Heart right ventricle (tissue), 16 donors: ENCODE data around the gene MGAT5B. TPM values are rescaled to one million over a fixed set of nuclear protein-coding genes. Genes with fewer than 3 reads are reported as not detected.

Experiments used
- ATAC-seq, 8 donors: fragments of 200-7000 bp; cut with Tn5 transposase; one replicate each; pipeline ENCODE4 v1.9.1; 2020; ENCODE audit warnings: mild to moderate bottlenecking in 8 of 8, moderate library complexity in 8 of 8, moderate number of reproducible peaks in 1 of 8
- DNase-seq, 2 donors: peaks; one replicate each; pipeline ENCODE4 v3.0.0-alpha.2; 2020
- H3K27ac ChIP-seq, 10 donors: fragments of 200-600 bp; sonication (generic) in 2 of 10; one replicate each; pipeline versions ENCODE4 v1.5.0 to v1.8.0; 2020 to 2022; ENCODE audit warnings: mild to moderate bottlenecking in 3 of 10
- H3K27me3 ChIP-seq, 7 donors: fragments of 200-600 bp; one replicate each; pipeline ENCODE4 v1.8.0; 2021 to 2022; ENCODE audit warnings: mild to moderate bottlenecking in 2 of 7
- H3K36me3 ChIP-seq, 9 donors: fragments of 200-600 bp; sonication (generic) in 1 of 9; one replicate each; pipeline versions ENCODE4 v1.5.0 to v1.8.0; 2020 to 2022; ENCODE audit warnings: mild to moderate bottlenecking in 2 of 9
- H3K4me1 ChIP-seq, 9 donors: fragments of 200-600 bp; sonication (generic) in 1 of 9; one replicate each; pipeline versions ENCODE4 v1.5.0 to v1.8.0; 2020 to 2022; ENCODE audit warnings: mild to moderate bottlenecking in 4 of 9
- H3K4me3 ChIP-seq, 10 donors: fragments of 200-600 bp; sonication (generic) in 2 of 10; one replicate each; pipeline versions ENCODE4 v1.5.0 to v1.8.0; 2020 to 2022; ENCODE audit warnings: mild to moderate bottlenecking in 7 of 10, moderate library complexity in 2 of 10
- H3K9me3 ChIP-seq, 11 donors: fragments of 200-600 bp in 10 of 11; sonication (generic) in 2 of 11; one replicate each; pipeline versions ENCODE4 v1.5.0 to v1.8.0; 2013 to 2022; ENCODE audit warnings: mild to moderate bottlenecking in 2 of 11, control low read depth in 1 of 11, moderate library complexity in 1 of 11
- WGBS, 2 donors: extraction: QIAGEN DNeasy Blood & Tissue Kit; methylation state at CpG; one replicate each; pipeline ENCODE4 v1.1.7; 2013; ENCODE audit warnings: inconsistent platforms in 1 of 2; 5-methylcytosine and 5-hydroxymethylcytosine counted together
- intact Hi-C, 10 donors: fragments of 100-400 bp; cut with DNase I; formaldehyde crosslinking; loops; one replicate each; pipeline versions ENCODE4 v1.11.1 to v1.14.2; 2022
- polyA plus RNA-seq, 2 donors: library from polyadenylated mRNA; stranded (reverse); fragments of 200-250 nt; gene quantifications; one replicate each; pipeline ENCODE4 v1.2.3, GENCODE V29; 2013
- total RNA-seq, 10 donors: library from RNA; stranded (reverse); fragmentation: NEBNext Ultra II Directional in 3 of 10; extraction: Animal tissue kit (Norgen Biotek cat#: 25700) in 3 of 10; gene quantifications; one replicate each; pipeline versions ENCODE4 v1.2.1 to v1.2.4, GENCODE V29; 2021 to 2023
- TF ChIP-seq, protein P1 (sequence below), 9 donors: fragments of 200-600 bp; sonication (generic) in 2 of 9; IDR thresholded peaks; one replicate each; pipeline versions ENCODE4 v1.5.0 to v1.8.0; 2021 to 2022; ENCODE audit warnings: antibody characterized with exemption in 9 of 9, mild to moderate bottlenecking in 5 of 9, moderate library complexity in 1 of 9
- donor health status: Arrhythmogenic right ventricular cardiomyopathy.
- donor health status: ischemic (EF 13 %, LVEDD 7.1; RV severe dilation, severe dysfunction).
- donor health status: healthy with polysubstance abuse.
- donor health status: DM: no; HTN: yes; CAD: no.
- donor health status: DM: no; HTN: no; CAD: no.
- donor health status: ischemic (EF 25% LVEDD 6.9; RV normal size, moderate dysfunction).
- donor health status: ischemic (EF 25% LVEDD 5.7; RV mildly dilated, moderate dysfunction).
- donor health status: healthy.
- donor health status: DM: yes; HTN: yes; CAD: no.
- donor health status: Ischemic cardiomyopathy.
- donor health status: ischemic (EF 35%, LVEDD 5.7; RV mildly dilated, moderate dysfunction).
- donor health status: nonischemic (EF 11% LVEDD 7.7; RV severe dilation, severe dysfunction).
- donor health status: DM: yes; HTN: yes; CAD: no.
- donor health status: PGD.
- donor health status: ischemic (EF 29% LVEDD 5.4; RV normal size, mild dysfunction).
- donor health status: nonischemic (EF 23%, LVEDD 6.1; RV moderate dilation, normal function).

Gene MGAT5B
- total and polyA plus RNA-seq, 12 donors, result 0.09 to 0.29 (median 0.13) TPM; not detected in 8

DNA sequence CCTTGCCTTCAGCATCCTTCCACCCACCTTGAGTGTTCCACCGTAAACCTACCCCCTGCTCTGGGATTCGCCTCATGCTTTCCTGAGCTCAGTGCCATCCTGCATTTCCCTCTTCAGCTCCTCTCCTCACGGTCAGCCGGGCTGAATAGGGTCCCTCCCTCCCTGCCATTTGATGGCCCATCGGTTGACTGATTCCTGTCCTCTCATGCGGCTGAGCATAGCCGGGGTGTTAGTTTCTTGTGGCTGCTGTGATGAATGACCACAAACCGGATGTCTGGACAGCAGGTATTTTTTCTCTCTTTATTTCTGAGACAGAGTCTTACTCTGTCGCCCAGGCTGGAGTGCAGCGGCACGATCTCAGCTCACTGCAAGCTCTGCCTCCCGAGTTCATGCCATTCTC lies 44.1 kb upstream of the MGAT5B start:
- H3K4me3 ChIP-seq, result no peak overlapping the region
- TF ChIP-seq, protein P1, sequence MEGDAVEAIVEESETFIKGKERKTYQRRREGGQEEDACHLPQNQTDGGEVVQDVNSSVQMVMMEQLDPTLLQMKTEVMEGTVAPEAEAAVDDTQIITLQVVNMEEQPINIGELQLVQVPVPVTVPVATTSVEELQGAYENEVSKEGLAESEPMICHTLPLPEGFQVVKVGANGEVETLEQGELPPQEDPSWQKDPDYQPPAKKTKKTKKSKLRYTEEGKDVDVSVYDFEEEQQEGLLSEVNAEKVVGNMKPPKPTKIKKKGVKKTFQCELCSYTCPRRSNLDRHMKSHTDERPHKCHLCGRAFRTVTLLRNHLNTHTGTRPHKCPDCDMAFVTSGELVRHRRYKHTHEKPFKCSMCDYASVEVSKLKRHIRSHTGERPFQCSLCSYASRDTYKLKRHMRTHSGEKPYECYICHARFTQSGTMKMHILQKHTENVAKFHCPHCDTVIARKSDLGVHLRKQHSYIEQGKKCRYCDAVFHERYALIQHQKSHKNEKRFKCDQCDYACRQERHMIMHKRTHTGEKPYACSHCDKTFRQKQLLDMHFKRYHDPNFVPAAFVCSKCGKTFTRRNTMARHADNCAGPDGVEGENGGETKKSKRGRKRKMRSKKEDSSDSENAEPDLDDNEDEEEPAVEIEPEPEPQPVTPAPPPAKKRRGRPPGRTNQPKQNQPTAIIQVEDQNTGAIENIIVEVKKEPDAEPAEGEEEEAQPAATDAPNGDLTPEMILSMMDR (IDR thresholded peaks at IDR 0.05), result no peak
- H3K27me3 ChIP-seq, result peaks cover 0 to 17% (median 0%) of the 10 kb centered on the region in 7 donors
- peaks cover 0 to 8% (median 0%) of the 10 kb centered on the region in 9 donors for H3K4me1 ChIP-seq
- DNase-seq (no peak), ATAC-seq (no peak)
- H3K9me3 ChIP-seq, result no peaks in the 10 kb centered on the region
- intact Hi-C loops, result no loop called here
- no peaks in the 10 kb centered on the region for H3K36me3 ChIP-seq
- no peak overlapping the region for H3K27ac ChIP-seq
- 86 to 87% methylated on average over 12 of the region's 12 CpGs for WGBS, 2 donors

DNA sequence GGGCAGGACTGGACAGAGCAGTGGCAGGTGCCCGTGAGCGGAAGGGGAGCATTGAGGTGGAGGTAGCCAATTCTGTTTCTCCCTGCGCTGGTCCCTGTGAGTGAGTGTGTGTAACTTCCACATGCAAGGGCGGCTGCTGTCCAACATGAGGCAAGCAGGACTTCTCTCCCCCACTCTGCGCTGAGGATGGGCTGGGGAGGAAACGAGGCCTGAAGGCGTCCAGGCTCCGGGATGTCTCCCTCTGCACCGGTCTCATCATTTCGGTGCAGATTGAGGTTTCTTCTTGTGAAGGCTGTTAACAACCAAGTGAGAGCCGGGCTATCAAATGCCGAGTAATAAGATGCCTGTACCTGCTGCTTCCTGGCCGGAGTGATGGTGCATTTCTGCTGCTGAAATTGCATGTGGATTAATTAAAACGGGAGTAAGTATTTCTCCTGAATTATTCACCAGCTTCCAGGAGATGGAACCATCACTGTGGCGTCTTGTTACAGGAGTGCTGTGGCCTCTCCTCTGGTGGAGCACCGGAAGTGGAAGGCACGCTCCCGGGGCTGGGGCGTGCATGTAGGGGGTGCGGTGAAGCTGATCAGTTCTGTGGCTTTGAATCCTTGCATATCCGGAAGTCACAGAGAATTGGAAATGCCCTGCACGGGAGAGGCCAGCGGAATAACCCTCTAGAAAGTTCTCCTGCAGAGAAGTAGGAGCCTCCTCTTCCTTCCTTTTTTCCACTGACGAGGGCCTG lies 41.7 kb upstream of the MGAT5B start:
- Histone ChIP-seq H3K27ac (no peak overlapping the region), H3K9me3 (no peaks in the 10 kb centered on the region), H3K4me1 (peaks cover 0 to 8% (median 0%) of the 10 kb centered on the region in 9 donors), H3K27me3 (peaks cover 0 to 6% (median 0%) of the 10 kb centered on the region in 7 donors), H3K4me3 (no peak overlapping the region), H3K36me3 (no peaks in the 10 kb centered on the region)
- 56 to 62% methylated on average over 24 of the region's 24 CpGs for WGBS, 2 donors
- ATAC-seq (no peak), DNase-seq (no peak)
- intact Hi-C loops, result no loop called here
- TF ChIP-seq, protein P1 (IDR thresholded peaks at IDR 0.05), result no peak

DNA sequence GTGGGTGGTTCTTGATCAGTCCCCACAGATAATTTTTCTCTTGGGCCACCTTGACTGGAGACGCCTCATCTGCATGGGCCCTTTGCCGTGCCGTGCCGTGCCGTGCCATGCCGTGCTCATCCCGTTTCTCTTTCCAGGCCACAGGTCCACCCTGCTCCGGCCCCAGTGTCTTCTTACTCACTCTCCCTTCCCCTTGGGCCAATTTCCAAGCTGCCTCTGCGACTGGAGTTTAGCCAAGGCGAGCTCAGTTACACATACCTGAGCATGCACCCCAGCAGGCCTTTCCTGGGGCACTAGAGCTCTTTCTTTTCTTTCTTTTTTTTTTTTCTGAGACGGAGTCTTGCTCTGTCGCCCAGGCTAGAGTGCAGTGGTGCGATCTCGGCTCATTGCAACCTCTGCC lies 40.5 kb upstream of the MGAT5B start:
- intact Hi-C loops, result no loop called here
- no peak for DNase-seq
- Histone ChIP-seq H3K27me3 (no peaks in the 10 kb centered on the region), H3K9me3 (no peaks in the 10 kb centered on the region), H3K4me3 (no peak overlapping the region), H3K36me3 (no peaks in the 10 kb centered on the region), H3K27ac (no peak overlapping the region), H3K4me1 (peaks cover 0 to 8% (median 0%) of the 10 kb centered on the region in 9 donors)
- 85% methylated on average over 10 to 11 of the region's 14 CpGs for WGBS, 2 donors
- ATAC-seq, result no peak
- TF ChIP-seq, protein P1 (IDR thresholded peaks at IDR 0.05), result no peak

DNA sequence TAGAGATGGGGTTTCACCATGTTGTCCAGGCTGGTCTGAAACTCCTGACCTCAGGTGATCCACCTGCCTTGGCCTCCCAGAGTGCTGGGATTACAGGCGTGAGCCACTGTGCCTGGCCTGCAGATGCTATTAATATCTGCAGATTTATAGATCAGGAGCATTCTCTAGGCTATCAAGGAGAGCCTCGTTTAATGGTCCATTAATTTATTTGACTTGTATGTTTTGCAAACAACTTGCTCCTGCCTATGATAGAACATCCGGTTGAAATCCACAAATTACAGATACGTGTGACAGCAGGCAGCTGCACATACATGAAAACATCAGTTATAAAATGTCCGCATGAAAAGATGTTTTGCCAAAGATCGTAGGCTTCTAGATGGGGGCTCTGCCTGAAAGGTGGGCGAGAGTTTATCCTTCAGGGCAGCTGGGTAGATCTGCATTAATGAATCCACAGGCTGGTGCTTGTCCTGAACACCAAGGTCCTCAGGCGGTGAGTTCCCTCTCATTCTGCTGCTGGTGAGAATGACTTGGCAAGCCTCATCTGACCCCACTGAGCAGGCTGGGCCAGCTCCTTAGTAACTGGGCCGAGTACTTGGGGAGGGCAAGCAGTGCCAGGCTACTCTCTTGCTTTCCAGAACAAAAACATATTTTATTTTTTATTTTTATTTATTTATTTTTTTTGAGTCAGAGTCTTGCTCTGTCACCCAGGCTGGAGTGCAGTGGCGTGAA lies 37.1 kb upstream of the MGAT5B start:
- Histone ChIP-seq H3K27me3 (peaks cover 0 to 23% (median 14%) of the 10 kb centered on the region in 7 donors), H3K27ac (no peak overlapping the region), H3K36me3 (no peaks in the 10 kb centered on the region), H3K9me3 (no peaks in the 10 kb centered on the region), H3K4me3 (no peak overlapping the region), H3K4me1 (peaks cover 0 to 8% (median 0%) of the 10 kb centered on the region in 9 donors)
- intact Hi-C loops, result no loop called here
- ATAC-seq, result no peak
- no peak for DNase-seq
- WGBS, 2 donors, result 84 to 85% methylated on average over 10 of the region's 10 CpGs
- TF ChIP-seq, protein P1 (IDR thresholded peaks at IDR 0.05), result no peak
